ENCODE data around the gene SMCO1.
"Not testable (repeated sequence)": the region's sequence is repeated elsewhere in the genome, so short reads cannot be mapped to it uniquely, and the experiment has no call there.

Gene SMCO1

GRCh38 chr3:196514913-196515621 is at the start of gene SMCO1:
Gene SMCO1 (minus strand): TSS chr3:196515346. CDS start chr3:196515209, 137 bp downstream.
- DNase-seq, result no peak

- DNase-seq, result no peak
Observed at GRCh38 chr3:196563721-196564225, 48.6 kb upstream of the SMCO1 start.

- DNase-seq, result no peak
Observed at GRCh38 chr3:196559826-196560225, 44.7 kb upstream of the SMCO1 start.

GRCh38 chr3:196558476-196558875 is 43.3 kb upstream of the SMCO1 start:
- DNase-seq, result no peak

- DNase-seq, result no peak
Observed at GRCh38 chr3:196557236-196557635, 42.1 kb upstream of the SMCO1 start.

- no peak for DNase-seq
Observed at GRCh38 chr3:196555295-196555694, 40.1 kb upstream of the SMCO1 start.

- DNase-seq, result no peak
Observed at GRCh38 chr3:196554205-196554604, 39.1 kb upstream of the SMCO1 start.

- no peak for DNase-seq
Observed at GRCh38 chr3:196553551-196553950, 38.4 kb upstream of the SMCO1 start.

GRCh38 chr3:196552253-196552652 is 37.1 kb upstream of the SMCO1 start:
- DNase-seq, result no peak

GRCh38 chr3:196550172-196550571 is 35.0 kb upstream of the SMCO1 start:
- not testable (repeated sequence) for DNase-seq

GRCh38 chr3:196549312-196549711 is 34.2 kb upstream of the SMCO1 start:
- not testable (repeated sequence) for DNase-seq

- DNase-seq, result no peak
Observed at GRCh38 chr3:196547067-196547466, 31.9 kb upstream of the SMCO1 start.

- no peak for DNase-seq
Observed at GRCh38 chr3:196546537-196546936, 31.4 kb upstream of the SMCO1 start.

GRCh38 chr3:196544491-196544992 is 29.4 kb upstream of the SMCO1 start:
- DNase-seq, result no peak

- no peak for DNase-seq
Observed at GRCh38 chr3:196541684-196542445, 26.7 kb upstream of the SMCO1 start.

GRCh38 chr3:196537319-196537984 is 22.3 kb upstream of the SMCO1 start:
- DNase-seq, result peak; percentile 89

- DNase-seq, result no peak
Observed at GRCh38 chr3:196533260-196533681, 18.1 kb upstream of the SMCO1 start.

GRCh38 chr3:196531418-196531817 is 16.3 kb upstream of the SMCO1 start:
- no peak for DNase-seq

- DNase-seq, result peak; percentile 98
Observed at GRCh38 chr3:196528639-196529233, 13.6 kb upstream of the SMCO1 start.

- DNase-seq, result no peak
Observed at GRCh38 chr3:196525141-196525540, 10.0 kb upstream of the SMCO1 start.

GRCh38 chr3:196524527-196524926 is 9.4 kb upstream of the SMCO1 start:
- DNase-seq, result no peak

- DNase-seq, result no peak
Observed at GRCh38 chr3:196523841-196524240, 8.7 kb upstream of the SMCO1 start.

GRCh38 chr3:196521291-196521690 is 6.1 kb upstream of the SMCO1 start:
- not testable (repeated sequence) for DNase-seq
